ENCODE measurements around the gene PTPRD.

GRCh38 chr9:9945966-9946365, 666.8 kb downstream of the PTPRD start:
- TF ChIP-seq CTCF (conservative IDR thresholded peaks at IDR 0.05; ENCODE audit: low read length) (no peak), EZH2phosphoT487 (IDR thresholded peaks at IDR 0.05; ENCODE audit: borderline replicate concordance, low read depth, low read length) (no peak)

All from OCI-LY7 (cell line).